ENCODE results near the gene KBTBD12.
"Not testable (repeated sequence)": the region's sequence is repeated elsewhere in the genome, so short reads cannot be mapped to it uniquely, and the experiment has no call there.

KBTBD12 gene

DNA sequence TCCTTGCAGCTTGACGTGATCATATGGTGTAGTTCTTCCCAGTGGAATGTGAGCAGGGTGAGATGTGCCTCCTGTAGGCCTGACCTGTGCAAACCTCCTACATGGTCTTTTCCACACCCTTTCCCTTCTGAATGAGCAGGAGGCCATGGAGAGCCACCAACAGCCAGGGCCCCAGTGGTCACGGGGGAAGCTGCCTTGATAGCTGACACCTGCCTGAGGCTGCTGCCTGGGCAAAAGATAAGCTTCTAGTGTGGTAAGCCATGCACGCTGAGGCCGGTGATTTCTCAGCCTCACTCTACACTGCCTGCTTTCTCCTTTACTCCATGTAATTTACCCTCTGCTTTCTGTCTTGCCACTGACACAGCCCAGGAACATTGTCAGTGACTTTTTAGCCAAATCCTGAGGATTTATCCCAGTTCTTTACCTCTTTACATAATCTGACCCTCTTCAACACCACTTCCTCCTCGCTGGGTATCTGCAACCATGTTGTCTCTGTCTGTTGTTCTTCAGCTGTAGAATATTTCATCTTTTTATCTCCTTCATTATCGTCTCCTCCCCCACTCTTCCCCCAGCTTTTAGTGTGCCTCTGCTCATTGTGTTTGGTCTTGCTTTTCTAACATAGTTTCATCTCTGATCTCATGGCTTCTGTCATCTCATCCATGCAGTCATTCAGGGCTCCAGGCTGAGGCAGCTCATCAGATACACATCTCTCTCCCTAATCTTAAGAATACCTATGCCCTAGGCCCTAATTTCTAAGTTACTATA is 11.2 kb upstream of the KBTBD12 start:
- no peak for DNase-seq (ENCODE audit: low read depth, low spot score)

DNA sequence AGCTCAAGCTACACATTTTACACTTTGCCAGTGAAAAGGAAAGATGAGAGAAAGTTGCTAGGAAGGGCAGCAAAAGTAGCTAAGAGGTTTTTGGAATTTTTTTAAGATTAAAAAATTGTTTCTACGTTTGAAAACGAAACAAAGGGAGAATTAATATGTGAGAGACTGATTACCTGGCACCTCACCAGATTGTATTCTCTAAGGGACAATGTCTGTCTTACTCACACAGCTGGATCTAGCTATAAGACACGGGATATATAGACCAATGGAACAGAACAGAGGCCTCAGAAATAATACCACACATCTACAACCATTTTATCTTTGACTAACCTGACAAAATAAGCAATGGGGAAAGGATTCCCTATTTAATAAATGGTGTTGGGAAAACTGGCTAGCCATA is 9.5 kb upstream of the KBTBD12 start:
- DNase-seq (ENCODE audit: low read depth, low spot score): no peak

DNA sequence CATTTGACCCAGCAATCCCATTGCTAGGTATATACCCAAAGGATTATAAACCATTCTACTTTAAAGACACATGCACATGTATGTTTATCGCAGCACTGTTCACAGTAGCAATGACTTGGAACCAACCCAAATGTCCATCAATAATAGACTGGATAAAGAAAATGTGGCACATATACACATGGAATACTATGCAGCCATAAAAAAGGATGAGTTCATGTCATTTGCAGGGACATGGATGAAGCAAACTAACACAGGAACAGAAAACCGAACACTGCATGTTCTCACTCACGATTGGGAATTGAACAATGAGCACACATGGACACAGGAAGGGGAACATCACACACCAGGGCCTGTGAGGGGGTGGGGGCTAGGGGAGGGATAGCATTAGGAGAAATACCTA is 8.4 kb upstream of the KBTBD12 start:
- DNase-seq (ENCODE audit: low read depth, low spot score): not testable (repeated sequence)

DNA sequence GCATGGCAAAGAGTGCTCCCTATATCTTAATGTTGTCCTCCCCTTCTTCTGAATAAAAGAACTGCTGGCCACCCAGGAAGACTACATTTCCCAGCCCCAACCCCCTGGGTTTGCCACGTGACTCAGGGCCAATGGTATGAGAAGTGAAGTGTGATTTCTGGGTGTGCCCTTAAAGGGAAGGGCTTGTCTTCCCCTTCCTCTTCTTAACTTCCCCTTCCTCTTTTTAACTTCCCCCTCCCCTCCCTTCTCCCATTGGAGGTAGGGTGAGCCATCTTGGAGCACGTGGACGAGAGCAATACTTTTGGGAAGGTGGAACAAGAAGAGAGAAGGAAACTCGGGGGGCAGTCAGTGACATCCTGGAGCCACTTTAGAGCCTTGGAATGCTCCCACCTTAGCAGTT is 6.8 kb upstream of the KBTBD12 start:
- no peak for DNase-seq (ENCODE audit: low read depth, low spot score)

DNA sequence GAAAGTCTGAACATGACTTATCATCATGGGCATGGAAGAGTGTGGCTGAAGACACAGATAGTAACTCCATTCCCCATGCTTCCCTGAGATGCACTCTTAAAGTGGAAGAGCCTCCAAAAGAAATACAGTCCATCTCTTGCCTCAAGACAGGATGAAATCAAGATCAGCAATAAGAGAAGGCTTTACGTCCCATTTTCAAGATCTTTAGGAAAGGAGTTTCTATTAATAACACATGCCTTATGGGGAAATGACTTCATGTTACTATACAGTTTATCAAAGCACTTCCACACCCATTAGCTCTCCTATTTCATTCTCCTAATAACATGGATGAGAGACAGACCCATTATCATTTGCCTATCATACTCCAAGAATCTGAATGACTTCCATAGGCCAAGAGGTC is 6.1 kb upstream of the KBTBD12 start:
- no peak for DNase-seq (ENCODE audit: low read depth, low spot score)

DNA sequence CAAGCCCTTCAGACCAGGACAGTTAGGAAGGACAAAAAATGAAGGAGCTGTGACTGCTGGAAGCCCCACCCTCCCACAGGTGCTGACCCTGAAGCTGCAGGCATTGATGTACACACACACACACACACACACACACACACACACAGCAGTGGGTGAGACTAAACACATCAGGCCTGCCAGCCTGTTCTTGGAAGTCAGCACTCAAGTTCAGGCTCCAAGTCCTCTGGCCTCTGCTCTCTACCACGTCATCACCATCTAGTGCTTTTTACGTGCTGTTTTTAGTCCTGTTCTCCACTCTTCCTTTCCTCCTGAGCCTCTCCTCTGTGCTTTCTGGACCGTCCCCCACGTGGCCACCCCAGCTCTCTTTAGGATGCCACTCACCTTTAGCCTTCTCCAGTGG is 5.4 kb upstream of the KBTBD12 start:
- no peak for DNase-seq (ENCODE audit: low read depth, low spot score)

DNA sequence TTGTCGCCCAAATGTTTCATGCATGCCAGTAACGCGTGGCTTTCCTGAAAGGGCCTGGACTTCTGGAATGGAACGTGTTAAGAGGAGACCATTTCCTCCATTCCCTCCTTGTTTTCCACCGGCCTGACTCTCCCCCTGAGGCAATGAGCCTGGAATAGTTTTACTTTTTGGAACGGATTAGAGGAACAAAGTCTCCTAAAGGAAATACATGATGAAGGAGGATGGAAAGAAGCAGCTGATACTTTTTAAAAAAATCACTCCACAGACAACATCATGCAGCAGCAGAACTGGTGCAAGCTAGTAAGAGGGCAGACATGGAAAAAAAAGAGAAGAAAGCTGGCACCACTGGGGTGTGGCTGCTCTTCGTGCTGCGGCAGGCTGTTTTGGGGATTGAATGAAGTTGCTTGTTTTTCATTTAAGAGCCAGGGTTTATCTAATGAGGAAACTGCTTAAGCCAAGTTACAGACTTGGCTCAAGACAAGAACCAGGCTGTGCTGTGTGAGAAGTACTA is 3.6 kb upstream of the KBTBD12 start:
- no peak for DNase-seq (ENCODE audit: low read depth, low spot score)

DNA sequence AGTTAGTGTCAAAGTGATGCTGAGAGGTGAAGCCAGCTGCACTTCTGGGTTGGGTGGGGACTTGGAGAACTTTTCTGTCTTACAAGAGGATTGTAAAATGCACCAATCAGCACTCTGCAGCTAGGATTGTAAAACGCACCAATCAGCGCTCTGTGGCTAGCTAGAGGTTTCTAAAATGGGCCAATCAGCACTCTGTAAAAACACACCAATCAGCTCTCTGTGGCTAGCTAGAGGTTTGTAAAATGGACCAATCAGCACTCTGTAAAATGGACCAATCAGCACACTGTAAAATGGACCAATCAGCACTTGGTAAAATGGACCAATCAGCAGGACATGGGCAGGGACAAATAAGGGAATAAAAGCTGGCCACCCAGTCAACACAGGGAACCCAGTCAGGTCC is 1.2 kb upstream of the KBTBD12 start:
- not testable (repeated sequence) for DNase-seq (ENCODE audit: low read depth, low spot score)

DNA sequence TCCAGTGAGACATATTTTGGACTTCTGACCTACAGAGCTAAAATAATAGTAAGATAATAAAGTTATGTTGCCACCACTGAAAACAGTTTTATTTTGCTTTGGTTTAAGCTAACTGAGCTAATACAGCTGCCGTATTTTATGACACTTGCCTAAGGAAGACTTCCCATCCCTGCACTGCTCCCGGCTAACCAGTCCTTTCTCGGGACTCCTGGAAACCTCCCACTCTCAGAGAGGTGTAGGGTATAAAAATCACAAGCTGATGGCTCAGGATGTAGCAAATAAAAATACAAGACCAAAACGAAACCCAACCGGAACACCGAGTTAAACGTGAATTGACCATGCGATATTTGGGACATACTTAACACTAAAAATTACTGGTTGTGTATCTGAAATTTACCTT is 448 bp upstream of the KBTBD12 start:
- DNase-seq (ENCODE audit: low read depth, low spot score): no peak

DNA sequence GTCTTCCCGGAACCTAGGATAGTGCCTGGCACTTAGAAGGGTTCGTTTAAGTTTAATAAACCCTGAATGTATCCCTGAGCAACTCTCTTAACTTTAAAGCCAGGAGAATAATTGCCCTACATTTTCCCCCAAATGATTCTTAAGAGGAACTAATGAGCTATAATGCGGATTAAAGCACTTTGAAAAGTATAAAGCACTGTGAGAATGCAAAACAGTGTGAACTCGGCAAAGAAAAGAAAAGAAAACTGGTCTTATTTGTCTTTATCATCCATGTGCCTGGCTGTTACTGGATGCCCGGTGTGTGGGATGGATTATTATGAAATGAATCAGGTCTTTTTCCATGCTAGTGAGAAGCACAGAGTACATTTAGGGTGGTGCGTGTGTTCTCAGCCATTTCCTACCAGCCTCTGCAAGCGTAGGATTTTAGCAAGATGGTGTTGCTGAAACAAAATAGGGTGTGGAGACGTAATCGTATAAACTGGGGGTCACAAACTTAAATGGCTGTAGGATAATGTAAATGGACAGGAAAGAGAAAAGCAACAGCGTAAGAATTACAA is 983 bp downstream of the KBTBD12 start:
- DNase-seq (ENCODE audit: low read depth, low spot score): no peak

DNA sequence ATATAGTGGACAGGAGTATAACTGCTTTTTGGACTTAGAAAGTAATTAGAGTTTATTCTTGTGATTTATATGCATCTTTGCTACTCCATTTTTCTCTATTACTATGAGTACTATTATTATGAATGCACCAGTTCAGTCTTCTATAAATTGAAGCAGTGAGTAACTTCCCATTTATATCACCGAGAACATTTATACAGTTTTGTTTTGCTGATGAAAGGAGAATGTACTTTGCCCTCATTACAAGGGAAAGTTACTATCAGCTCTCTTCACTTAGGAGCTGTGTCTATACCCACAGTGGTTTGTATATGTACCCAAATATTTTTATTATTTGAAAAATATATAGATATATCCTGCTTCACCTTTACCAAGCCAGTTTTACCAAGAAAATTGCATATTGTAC is 5.7 kb downstream of the KBTBD12 start:
- DNase-seq (ENCODE audit: low read depth, low spot score): no peak

DNA sequence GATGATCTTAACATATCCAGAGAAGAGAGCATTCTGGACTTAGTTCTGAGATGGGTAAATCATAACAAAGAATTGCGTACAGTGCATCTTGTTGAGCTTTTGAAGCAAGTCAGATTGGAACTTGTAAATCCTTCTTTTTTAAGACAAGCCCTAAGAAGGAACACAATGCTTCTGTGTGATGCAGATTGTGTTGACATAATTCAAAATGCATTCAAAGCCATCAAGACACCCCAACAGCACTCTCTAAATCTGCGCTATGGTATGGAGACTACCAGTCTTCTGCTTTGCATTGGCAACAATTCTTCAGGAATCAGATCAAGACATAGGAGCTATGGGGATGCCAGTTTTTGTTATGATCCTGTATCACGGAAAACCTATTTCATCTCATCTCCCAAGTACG is 8.6 kb downstream of the KBTBD12 start:
- DNase-seq (ENCODE audit: low read depth, low spot score): no peak

DNA sequence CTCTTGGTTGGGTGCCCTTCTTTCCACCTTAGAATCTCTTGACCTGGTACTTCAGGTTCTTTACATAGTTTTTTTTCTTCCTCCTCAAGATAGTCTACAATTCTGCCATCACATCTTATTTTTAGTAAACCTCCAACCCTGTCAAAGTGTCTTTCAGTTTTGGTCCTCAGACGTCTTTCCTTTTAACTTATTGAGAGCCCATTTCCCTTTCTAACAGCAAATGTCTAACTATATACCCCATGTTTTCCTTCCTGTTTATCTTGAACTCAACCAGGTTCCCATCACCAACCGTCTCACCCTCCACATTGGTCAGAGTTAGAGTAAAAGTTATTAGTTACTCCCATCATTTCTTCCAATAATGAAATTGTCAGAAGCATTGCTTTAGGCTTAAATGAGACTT is 10.4 kb downstream of the KBTBD12 start:
- DNase-seq (ENCODE audit: low read depth, low spot score): no peak

DNA sequence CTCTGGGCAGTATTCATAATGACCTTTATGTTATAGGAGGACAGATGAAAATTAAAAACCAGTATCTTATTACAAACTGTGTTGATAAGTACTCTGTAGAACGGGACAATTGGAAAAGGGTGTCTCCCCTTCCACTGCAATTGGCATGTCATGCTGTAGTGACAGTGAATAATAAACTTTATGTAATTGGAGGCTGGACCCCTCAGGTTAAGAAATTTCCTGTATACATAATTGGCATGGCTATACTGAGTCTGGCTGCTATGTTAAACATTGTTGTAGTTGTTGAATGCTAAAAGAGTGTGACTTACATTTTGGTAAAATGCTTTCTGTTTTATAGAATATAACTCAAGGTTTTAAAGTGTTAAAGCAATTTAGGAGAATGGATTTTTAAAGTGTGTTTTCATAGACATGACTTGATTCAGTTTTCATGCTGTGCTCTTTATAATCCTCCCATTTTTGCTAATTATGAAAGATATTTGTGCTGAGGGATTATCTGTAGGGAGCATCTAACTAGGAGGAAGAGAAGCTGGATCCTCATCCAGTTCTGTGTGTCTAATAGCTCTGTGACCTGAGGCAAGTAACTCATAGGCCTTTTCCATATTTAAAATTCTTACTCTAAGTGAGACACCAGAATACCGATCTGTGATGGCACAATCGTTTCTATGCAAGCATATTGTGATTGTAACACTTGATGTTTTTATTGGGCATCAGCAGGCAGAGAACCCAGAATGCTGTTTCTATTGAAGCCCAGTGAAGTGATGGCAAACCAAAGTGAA is 13.0 kb downstream of the KBTBD12 start:
- DNase-seq (ENCODE audit: low read depth, low spot score): no peak

DNA sequence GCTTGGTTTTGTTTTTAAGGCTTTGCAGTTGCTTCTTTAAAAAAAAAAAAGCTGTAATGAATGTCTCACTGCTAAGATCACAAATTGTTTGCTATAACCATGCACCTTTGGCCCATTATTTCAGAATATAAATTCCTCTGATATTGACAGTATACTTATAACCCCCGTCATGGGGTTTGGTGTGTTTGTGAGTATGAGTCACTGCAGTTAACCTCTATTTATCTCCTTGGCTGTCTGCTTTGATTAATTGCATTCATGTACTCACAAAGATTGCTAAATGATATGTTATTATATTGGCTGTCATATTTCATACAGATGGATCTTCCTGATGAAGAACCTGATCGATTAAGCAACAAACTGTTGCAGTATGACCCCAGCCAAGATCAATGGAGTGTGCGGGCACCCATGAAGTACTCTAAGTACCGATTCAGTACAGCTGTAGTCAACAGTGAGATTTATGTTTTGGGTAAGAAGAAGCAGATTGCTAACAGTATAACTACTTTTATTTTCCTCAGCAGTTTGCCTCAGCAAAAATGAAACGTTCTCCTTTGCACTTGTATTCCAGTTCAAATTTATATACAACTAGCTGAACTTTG is 14.9 kb downstream of the KBTBD12 start:
- no peak for DNase-seq (ENCODE audit: low read depth, low spot score)

DNA sequence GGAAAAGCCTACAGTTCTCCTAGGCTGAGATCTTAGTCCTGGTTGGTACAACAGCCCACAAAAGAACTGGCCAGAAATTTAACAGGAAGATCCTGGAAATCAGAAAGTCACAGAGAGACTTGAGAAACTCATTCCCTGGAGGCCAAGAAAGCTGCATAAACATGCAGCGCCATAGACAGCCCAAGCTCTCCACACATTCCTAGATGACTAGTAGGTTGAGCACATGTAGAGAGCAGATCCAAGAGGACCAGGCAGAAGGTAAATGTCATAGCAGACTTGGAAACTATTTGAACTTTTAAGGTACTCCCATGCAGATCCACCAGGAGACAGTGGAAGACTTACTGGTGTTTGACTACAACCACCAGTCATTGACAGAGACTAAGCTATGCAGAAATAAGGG is 18.4 kb downstream of the KBTBD12 start:
- no peak for DNase-seq (ENCODE audit: low read depth, low spot score)

DNA sequence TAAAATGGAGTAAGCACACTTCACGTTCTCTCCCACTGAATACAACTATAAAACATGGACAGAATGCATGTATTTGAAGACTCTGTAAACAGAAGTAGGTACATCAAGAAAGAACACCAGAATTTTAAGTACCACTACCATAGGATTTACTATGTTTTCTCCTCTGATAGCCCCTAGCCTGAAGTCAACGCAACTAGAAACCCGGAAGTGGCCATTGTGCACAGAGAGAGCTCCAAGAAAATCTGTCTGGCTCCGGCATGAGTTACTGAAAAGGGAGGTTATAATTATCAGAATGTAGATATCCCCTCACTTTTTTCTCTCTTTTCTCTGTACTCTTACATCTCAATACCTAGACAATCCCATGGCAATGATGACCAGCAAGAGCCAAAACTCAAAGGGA is 23.8 kb downstream of the KBTBD12 start:
- no peak for DNase-seq (ENCODE audit: low read depth, low spot score)

DNA sequence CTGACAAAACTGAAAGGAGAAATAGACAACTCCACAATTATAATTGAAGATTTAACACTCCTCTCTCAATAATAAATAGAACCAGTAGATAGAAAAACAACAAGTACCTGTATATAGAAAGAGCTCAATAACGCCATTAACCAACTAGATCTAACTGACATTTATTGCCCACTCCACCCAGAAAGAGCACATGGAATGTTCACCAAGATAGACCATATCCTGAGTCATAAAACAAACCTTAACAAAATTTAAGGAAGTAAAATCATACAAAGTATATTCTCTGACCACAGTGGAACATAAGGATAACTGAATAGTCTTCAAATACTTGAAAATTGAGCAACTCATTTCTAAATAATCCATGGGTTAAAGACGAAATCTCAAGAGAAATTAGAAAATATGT is 25.1 kb downstream of the KBTBD12 start:
- no peak for DNase-seq (ENCODE audit: low read depth, low spot score)

DNA sequence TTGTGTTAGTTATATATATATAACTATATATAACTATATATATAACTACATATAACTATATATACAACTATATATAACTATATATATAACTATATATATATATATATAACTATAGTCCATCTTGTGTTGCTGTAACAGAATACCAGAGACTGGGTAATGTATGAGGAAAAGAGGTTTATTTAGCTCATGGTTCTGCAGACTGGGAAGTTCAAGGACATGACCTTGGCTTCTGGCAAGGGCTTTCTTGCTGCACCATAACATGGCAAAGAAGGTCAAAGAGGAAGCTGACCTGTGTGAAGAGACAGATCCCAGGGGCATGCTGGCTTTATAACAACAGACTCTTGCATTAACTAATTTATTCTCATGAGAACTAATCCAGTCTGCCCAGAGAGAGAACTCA is 27.6 kb downstream of the KBTBD12 start:
- DNase-seq (ENCODE audit: low read depth, low spot score): no peak

DNA sequence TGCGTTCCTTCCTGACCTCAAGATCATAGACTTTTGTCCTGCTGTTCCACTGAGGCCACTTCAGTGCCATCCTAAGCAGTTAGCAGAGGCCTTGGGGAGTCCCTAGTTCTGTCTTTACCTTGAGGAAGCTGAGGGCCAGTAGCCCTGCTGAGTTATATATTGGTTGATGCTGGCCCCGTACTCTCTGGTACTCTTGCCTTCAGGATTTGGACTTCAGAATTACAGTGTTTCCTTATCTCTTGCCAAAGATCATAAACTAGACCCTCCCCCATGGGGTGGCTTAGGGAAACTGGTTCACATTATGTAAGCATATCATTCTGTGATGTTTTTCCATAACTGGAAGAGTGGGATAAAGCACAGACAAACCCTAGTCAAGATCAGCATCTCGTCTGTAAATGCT is 33.2 kb downstream of the KBTBD12 start:
- DNase-seq (ENCODE audit: low read depth, low spot score): no peak

DNA sequence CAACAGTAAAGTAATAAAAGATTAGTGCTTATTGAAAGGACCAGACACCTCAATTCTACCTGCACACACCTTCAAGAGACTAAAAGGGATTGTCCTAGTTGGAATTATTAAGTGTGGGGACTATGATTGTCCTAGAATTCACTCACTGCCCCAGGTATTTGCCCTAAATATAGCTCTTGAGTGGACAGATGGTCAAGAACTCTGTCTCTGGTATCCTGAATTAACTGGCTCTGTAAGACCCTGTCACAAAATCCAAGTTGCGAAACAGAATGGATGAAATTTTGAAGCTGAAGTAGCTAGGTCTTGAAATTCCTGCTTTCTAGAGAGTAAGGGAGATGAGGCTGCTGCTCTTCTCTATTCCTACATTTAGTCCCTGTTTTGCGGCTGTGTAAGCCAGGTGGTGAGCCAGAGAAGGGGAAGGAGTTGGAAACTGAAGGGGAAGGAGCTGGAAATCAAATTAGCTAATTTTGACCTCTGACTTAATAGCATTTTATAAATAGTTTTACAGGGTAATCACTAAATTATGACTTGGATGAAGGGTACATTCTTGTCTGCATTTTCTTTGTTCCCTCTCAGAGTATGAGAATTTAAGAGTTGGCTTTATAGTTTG is 34.5 kb downstream of the KBTBD12 start:
- DNase-seq (ENCODE audit: low read depth, low spot score): no peak

DNA sequence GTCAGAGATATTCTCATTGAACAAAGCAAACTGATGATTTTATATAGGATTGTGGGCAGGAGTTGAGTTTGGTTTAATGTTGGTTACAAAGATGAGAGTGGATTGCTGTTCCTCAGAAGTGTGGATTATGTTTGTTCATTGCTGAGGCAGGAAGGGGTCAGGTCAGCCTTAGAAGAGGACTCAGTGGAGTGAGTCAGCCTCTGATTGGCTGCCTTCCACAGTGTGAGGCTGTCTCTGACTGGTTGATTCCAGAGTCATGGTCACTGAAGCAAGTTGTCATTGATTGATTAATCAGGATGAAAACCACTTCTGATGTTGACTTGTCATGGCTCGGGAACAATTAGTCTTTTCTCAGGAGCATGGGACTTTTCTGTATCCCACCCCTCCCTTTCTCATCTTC is 36.2 kb downstream of the KBTBD12 start:
- DNase-seq (ENCODE audit: low read depth, low spot score): no peak
